IPS-20b (cell line): ENCODE results near the gene SAMD4A.

Source experiments
- H3K27ac ChIP-seq: one replicate; pipeline ENCODE4 v1.5.1; 2013; ENCODE audit warnings: low read length
- H3K27me3 ChIP-seq: 2 replicates; pipeline ENCODE4 v1.6.1; 2013; ENCODE audit warnings: mild to moderate bottlenecking, low read length, inconsistent platforms; ENCODE audit not compliant: insufficient read depth
- H3K36me3 ChIP-seq: 2 replicates; pipeline ENCODE4 v1.6.1; 2013; ENCODE audit warnings: low read depth, mild to moderate bottlenecking, inconsistent platforms, low read length, moderate library complexity; ENCODE audit not compliant: insufficient read depth
- H3K4me1 ChIP-seq: 2 replicates; pipeline ENCODE4 v1.6.1; 2013; ENCODE audit warnings: mild to moderate bottlenecking, control low read depth, inconsistent platforms, low read length, moderate library complexity; ENCODE audit not compliant: insufficient read depth
- H3K4me3 ChIP-seq: 2 replicates; pipeline ENCODE4 v1.5.1; 2013; ENCODE audit warnings: mild to moderate bottlenecking, low read length, inconsistent platforms
- H3K9ac ChIP-seq: 2 replicates; pipeline ENCODE4 v1.6.1; 2013; ENCODE audit warnings: low read depth, mild to moderate bottlenecking, inconsistent platforms, low read length, moderate library complexity
- H3K9me3 ChIP-seq: 2 replicates; pipeline ENCODE4 v1.6.1; 2013; ENCODE audit warnings: mild to moderate bottlenecking, low read depth, low read length, inconsistent platforms; ENCODE audit not compliant: insufficient read depth

Gene SAMD4A

DNA sequence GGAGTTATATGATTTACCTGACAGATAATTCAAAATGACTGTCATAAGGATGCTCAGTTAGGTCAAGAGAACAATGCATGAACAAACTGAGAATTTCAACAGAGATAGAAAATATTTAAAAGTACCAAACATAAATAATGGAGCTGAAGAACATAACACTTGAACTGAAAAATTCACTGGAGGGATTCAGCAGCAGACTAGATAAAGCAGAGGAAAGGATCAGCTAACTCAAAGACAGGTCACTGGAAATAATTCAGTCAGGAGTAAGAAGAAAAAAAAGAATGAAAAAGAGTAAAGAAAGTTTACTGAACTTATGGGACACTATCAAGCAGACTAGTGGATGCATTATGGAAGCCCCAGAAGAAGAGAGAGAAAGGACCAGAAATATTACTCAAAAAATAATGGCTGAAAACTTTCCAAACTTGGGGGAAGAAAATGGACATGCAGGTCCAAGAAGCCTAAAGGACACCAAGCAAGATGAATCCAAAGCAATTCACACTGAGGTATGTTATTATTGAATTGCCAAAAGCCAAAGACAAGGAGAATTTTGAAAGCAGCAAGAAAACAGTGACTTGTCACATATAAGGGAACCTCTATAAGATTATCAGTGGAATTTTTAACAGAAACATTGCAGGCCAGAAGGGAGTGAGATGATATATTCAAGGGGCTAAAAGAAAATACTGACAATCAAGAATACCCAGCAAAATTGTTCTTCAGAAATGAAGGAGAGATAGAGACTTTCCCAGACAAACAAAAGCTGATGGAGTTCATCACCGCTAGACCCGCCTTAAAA, 257.0 kb downstream of the SAMD4A start:
- Histone ChIP-seq H3K27ac (no peak overlapping the region), H3K27me3 (no peaks in the 10 kb centered on the region), H3K9ac (no peak overlapping the region), H3K4me3 (no peak overlapping the region), H3K4me1 (no peaks in the 10 kb centered on the region), H3K36me3 (no peaks in the 10 kb centered on the region), H3K9me3 (no peaks in the 10 kb centered on the region)

DNA sequence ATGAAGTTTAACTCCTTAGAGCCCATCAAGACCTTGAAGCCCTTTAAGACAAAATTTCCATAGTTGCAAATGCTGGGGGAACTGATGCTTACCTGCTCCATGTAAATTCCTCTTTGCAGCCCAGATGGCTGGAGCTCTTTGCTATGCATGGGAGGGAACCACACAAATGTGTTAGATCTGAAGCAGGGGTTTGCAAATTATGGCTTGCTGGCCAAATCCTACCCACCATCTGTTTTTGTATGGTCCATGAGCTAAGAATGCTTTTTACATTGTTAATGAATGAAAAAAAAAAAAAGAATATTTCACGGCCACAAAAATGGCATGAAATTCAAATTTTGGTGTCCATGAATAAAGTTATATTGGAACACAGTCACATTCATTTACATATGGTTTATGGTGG, 261.1 kb downstream of the SAMD4A start:
- Histone ChIP-seq H3K4me3 (no peak overlapping the region), H3K27me3 (no peaks in the 10 kb centered on the region), H3K27ac (no peak overlapping the region), H3K4me1 (no peaks in the 10 kb centered on the region), H3K9me3 (no peaks in the 10 kb centered on the region), H3K36me3 (no peaks in the 10 kb centered on the region), H3K9ac (no peak overlapping the region)

DNA sequence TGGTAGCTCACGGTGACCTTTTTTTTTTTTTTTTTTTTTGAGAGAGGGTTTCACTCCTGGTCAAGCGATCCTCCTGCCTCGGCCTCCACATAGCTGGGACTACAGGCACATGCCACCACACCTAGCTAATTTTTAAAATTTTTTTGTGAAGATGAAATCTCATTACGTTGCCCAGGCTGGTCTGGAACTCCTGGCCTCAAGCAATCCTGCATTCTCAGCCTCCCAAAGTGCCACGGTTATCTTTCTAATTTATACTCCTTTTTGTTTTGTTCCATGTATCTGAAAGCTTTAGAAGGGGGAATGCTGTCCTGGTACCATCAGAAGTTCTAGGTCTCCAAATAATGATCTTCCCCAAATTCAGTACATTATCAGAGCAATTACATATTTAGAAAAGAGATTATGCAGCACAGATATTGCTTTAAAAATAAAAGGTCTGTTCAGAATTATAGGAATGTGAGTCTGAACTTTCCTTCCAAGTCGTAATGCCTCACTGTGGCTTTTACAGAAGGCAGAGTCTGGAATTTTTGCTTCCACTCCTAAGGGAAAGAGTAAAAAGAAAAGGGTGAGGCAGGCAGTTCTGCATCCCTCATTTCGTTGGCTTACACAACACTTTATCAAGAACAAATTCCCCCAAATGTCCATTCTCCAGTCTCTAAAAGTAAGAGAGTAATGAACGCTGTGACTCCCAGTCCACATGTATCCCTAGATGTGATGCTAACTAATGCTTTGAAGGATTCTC, 262.7 kb downstream of the SAMD4A start:
- Histone ChIP-seq H3K9ac (no peak overlapping the region), H3K27ac (no peak overlapping the region), H3K9me3 (no peaks in the 10 kb centered on the region), H3K4me1 (no peaks in the 10 kb centered on the region), H3K4me3 (no peak overlapping the region), H3K27me3 (no peaks in the 10 kb centered on the region), H3K36me3 (no peaks in the 10 kb centered on the region)

DNA sequence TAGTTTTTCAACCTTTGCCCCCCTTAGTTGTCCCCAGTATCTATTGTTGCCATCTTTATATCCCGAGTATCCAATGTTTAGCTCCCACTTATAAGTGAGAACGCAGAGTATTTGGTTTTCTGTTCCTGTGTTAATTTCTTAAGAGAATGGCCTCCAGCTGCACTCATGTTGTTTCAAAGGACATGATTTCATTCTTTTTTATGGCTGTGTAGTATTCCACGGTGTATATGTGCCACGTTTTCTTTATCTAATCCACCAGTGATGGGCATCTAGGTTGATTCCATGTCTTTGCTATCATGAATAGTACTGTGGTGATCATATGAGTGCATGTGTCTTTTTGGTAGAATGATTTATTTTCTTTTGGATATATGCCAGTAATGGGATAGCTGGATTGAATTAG, 263.7 kb downstream of the SAMD4A start:
- H3K27ac ChIP-seq: no peak overlapping the region
- no peak overlapping the region for H3K4me3 ChIP-seq
- H3K36me3 ChIP-seq: no peaks in the 10 kb centered on the region
- no peak overlapping the region for H3K9ac ChIP-seq
- H3K27me3 ChIP-seq: no peaks in the 10 kb centered on the region
- H3K4me1 ChIP-seq: no peaks in the 10 kb centered on the region
- H3K9me3 ChIP-seq: no peaks in the 10 kb centered on the region

DNA sequence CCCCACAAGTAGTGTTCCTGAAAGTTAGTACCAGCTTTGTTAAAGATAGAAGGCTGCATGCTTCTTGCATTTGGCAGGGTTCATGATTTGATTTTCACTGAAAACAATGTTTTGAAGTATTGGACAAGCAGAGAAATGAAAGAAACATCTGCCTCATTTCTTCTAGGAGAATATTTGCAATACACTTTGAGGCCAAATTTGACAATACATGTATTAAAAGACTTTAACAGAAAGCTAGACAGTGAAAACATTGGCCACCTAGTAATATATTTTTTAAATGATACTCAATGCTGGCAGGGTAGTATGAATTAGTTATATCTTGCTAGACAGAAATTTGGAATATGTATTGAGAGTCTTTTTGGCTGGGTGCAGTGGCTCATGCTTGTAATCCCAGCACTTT, 267.2 kb downstream of the SAMD4A start:
- Histone ChIP-seq H3K36me3 (no peaks in the 10 kb centered on the region), H3K4me1 (no peaks in the 10 kb centered on the region), H3K27me3 (no peaks in the 10 kb centered on the region), H3K4me3 (no peak overlapping the region), H3K27ac (no peak overlapping the region), H3K9ac (no peak overlapping the region), H3K9me3 (no peaks in the 10 kb centered on the region)

DNA sequence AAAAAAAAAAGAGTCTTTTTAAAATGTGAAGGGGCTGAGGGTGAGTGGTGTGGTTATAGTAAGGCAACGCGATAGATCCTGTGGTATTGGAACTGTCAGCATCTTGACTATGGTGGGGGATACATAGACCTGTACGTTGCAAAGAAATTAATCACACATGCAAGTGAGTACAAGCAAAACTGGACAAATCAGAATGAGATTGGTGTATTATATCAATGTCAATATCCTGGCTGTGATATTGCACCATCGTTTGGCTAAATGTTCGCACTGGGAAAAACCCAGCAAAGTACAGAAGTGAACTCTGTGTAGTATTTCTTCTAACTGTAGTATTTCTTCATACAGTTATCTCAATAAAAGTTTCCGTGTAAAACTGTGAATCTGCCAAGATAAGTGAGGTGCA, 267.8 kb downstream of the SAMD4A start:
- Histone ChIP-seq H3K27me3 (no peaks in the 10 kb centered on the region), H3K4me1 (no peaks in the 10 kb centered on the region), H3K36me3 (no peaks in the 10 kb centered on the region), H3K27ac (no peak overlapping the region), H3K9me3 (no peaks in the 10 kb centered on the region), H3K9ac (no peak overlapping the region), H3K4me3 (no peak overlapping the region)

DNA sequence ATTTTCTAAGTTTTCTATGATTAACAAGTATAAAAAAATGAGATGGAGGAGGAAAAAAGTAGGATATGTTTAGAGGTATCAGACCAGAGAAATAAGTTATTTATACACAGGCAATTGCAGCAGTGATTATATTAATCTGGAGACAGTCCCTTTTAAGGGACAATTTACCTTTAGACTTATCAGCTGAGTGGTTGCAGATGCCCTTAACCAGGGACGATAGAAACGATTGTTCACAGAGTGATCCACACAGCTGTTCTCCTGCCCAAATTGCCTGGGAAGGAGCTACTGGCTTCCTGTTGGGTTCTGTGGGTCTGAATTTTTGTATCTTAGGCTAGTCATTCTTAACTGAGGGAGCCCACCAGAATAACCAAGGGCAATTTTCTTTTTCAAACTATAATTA, 269.3 kb downstream of the SAMD4A start:
- no peak overlapping the region for H3K4me3 ChIP-seq
- H3K27me3 ChIP-seq: no peaks in the 10 kb centered on the region
- H3K36me3 ChIP-seq: no peaks in the 10 kb centered on the region
- H3K4me1 ChIP-seq: no peaks in the 10 kb centered on the region
- no peak overlapping the region for H3K9ac ChIP-seq
- no peaks in the 10 kb centered on the region for H3K9me3 ChIP-seq
- no peak overlapping the region for H3K27ac ChIP-seq

DNA sequence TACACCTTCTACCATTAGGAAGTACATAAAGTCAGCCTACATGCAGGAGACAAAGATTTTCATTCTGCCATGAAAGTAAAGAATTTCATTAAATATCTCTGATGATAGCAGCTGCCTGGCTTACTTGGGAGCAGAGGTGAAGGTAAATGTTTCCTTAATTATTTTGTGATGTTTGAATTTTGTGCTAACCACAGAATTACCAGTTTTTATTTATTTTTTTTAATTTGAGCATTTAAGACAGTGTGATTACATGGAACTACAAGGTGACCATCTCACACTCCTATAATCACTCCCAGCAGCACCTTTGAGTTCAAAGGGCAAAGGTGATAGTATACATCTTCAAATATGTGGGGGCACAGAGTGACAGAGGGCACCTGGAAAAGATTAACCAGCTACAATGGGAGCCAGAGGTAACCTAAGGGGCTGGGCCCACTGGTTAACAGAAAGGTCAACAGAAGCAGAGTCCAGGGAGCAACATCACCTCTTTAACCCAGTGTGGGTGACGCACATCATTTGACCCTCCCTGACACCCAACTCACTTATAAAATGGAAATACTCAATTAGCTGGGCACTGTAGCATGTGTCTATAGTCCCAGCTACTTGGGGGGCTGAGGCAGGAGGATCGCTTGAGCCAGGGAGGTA, 270.7 kb downstream of the SAMD4A start:
- Histone ChIP-seq H3K9ac (no peak overlapping the region), H3K36me3 (no peaks in the 10 kb centered on the region), H3K9me3 (no peaks in the 10 kb centered on the region), H3K4me1 (no peaks in the 10 kb centered on the region), H3K27me3 (no peaks in the 10 kb centered on the region), H3K4me3 (no peak overlapping the region), H3K27ac (no peak overlapping the region)

DNA sequence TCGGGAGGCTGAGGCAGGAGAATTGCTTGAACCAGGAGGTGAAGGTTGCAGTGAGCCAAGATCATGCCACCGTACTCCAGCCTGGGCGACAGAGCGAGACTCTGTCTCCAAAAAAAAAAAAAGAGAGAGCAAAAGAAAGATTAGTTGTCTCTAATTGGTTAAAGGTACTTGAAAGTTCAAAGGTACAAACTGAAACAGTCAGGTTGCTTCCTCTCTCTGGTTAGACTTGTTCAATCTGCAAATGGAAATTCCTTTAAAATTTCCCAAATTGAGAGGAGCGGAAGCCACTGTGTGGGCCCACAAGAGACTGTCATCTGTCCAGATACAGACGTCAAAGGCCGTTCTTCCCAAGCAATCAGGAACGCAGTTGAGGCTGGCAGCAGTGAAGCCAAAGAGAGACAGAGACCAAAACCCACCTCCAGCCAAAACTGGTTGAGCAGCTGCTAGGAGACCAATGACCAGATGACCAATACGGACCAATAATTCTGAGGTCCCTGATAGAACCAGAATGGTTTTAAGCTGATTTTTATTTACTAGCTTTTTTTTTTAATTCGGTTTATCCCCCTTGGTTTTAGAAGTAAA, 272.1 kb downstream of the SAMD4A start:
- Histone ChIP-seq H3K36me3 (no peaks in the 10 kb centered on the region), H3K4me3 (no peak overlapping the region), H3K9me3 (no peaks in the 10 kb centered on the region), H3K27me3 (no peaks in the 10 kb centered on the region), H3K9ac (no peak overlapping the region), H3K4me1 (no peaks in the 10 kb centered on the region), H3K27ac (no peak overlapping the region)

DNA sequence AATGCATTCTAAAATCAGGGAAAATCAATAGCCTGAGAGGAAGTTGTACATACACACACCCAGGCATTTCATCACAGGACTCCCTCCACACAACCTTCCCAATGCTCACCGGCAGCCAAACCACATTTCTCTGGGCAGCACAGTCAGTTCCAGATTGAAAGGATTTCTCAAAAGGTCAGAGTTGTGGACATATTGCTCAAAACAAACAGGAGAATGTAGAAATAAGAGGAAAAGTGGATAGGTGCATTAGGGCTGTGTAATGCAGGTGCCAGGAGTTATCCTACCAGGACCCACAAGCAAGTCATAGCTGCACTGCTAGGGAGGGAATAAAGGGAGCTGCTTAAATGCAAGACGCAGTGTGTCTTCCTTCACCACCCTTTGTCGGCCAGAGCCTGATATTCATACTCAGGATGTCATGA, 272.8 kb downstream of the SAMD4A start:
- Histone ChIP-seq H3K36me3 (no peaks in the 10 kb centered on the region), H3K27ac (no peak overlapping the region)

DNA sequence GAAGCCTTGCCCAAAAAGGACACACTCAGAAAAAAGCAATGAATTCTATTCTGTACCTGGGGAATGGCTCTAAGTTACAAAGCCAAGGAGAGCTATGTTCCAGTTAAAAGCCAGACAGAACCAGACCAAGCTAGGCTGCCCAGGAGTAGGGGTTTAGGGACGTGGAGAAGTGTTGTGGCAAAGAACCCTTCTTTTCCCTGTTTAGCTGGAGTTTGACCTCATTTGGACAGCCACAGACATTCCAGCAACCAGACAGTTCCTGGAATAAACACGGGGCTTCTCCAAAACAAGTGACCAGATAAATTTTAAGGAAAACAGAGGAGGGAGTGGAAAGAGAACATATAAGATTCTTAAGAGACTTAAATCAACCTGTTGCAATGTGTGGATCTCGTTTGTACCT, 273.4 kb downstream of the SAMD4A start:
- Histone ChIP-seq H3K27ac (no peak overlapping the region), H3K36me3 (no peaks in the 10 kb centered on the region), H3K4me1 (no peaks in the 10 kb centered on the region)

More for the DNA sequence above, 272.8 kb downstream of the SAMD4A start:
- Histone ChIP-seq H3K4me3 (no peak overlapping the region), H3K9me3 (no peaks in the 10 kb centered on the region), H3K9ac (no peak overlapping the region), H3K4me1 (no peaks in the 10 kb centered on the region), H3K27me3 (no peaks in the 10 kb centered on the region)

More for the DNA sequence above, 273.4 kb downstream of the SAMD4A start:
- Histone ChIP-seq H3K9ac (no peak overlapping the region), H3K4me3 (no peak overlapping the region), H3K9me3 (no peaks in the 10 kb centered on the region), H3K27me3 (no peaks in the 10 kb centered on the region)
